Limb (tissue), 2 donors: Measurements from ENCODE around the gene AHRR.

Source experiments
- DNase-seq, 2 donors: peaks; one replicate each; pipeline ENCODE4 v3.0.0-alpha.2; 2016; ENCODE audit errors: extremely low spot score in 2 of 2

Gene AHRR

DNA sequence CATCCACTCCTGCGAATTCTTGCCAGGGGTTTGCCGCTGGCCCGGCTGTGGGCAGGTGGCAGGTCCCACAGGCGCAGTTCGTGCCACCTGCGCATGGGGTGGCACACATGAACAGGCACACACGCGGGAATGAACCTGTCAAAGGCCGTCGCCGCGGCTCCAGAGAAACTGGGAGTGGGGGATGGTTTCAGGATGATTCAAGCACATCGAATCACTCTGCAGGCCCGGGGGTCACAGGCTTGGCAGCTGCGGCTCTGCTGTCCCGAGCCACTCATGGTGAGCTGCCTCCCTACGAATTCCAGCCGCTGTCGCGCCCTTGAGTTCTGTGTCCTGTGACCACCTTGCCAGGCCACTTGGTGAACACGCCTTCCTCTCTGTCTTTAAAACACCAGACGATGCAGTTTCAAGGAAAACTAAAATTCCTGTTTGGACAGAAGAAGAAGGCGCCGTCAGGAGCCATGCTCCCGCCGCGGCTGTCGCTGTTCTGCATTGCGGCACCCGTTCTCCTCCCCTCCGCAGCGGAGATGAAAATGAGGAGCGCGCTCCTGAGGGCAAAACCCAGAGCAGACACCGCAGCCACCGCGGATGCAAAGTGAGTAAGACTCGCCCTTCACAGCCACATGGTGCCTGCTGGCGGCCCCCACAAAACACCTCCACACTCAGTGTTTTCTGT lies 106.0 kb downstream of the AHRR start:
- DNase-seq = no peak

DNA sequence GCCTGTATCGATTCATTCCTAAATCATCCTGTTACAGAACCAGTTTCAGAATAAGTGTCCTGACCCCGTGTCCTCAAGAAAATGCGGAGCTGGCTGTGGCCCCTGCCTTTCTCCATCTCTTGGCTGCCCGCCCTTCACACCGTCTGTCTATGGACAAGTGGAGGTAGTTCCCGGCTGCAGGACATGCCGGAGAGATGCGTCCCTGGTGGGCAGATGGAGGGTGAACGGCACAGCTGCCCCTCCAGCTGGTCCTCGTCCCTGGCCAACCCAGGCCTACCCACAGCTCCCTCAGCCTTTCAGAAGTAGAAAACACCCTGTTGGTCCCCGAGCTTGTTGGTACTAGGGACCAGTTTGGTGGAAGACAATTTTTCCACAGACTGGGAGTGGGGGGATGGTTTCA lies 106.7 kb downstream of the AHRR start:
- DNase-seq = no peak

DNA sequence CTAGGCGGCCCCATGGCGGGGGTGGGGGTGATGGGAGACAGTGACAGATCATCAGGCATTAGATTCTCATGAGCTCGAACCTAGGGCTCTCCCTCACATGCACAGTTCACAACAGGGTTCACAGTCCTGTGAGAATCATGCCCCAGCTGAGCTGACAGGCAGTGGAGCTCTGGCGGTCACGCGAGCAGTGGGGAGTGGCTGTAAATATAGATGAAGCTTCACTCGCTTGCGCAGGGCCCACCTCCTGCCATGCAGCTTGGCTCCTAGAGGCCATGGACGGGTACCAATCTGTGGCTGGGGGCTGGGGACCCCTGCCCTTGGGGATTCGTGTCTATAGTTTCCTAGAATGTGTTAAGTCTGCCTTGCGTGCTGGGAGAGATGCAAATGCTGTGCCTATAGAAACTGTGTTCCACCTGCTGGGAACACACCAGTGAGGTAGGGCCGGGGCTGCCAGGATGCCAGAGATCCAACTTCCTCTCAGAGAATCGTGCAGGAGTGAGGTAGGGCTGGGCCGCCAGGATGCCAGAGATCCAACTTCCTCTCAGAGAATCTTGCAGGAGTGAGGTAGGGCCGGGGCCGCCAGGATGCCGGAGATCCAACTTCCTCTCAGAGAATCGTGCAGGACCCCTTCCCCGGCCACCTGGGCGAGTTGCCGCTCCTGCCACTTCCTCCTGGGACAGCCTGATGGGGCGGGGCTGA lies 107.4 kb downstream of the AHRR start:
- DNase-seq = no peak

GRCh38 chr5:429453-430188 lies 108.1 kb downstream of the AHRR start:
- peak in 1 of 2 donors; percentile 65 for DNase-seq

GRCh38 chr5:430214-430925 lies 108.9 kb downstream of the AHRR start:
- DNase-seq = no peak

- DNase-seq = peak; percentile 55 to 64
These were observed 109.6 kb downstream of the AHRR start for GRCh38 chr5:431001-431710.

GRCh38 chr5:431711-432050 lies 110.2 kb downstream of the AHRR start:
- no peak for DNase-seq

- DNase-seq = no peak
These were observed 110.8 kb downstream of the AHRR start for GRCh38 chr5:432201-432927.

GRCh38 chr5:432928-433791 lies 111.6 kb downstream of the AHRR start:
- no peak for DNase-seq

DNA sequence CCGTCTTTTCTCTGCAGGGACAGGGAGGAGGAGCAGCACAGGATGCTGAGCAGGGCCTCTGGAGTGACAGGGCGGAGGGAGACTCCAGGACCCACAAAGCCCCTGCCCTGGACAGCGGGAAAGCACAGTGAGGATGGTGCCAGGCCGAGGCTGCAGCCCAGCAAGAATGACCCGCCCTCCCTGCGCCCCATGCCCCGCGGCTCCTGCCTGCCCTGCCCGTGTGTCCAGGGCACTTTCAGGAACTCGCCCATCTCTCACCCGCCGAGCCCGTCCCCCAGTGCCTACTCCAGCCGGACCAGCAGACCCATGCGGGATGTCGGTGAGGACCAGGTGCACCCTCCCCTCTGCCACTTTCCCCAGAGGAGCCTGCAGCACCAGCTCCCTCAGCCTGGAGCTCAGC lies 112.3 kb downstream of the AHRR start:
- DNase-seq = no peak

GRCh38 chr5:434443-435146 lies 113.1 kb downstream of the AHRR start:
- no peak for DNase-seq

DNA sequence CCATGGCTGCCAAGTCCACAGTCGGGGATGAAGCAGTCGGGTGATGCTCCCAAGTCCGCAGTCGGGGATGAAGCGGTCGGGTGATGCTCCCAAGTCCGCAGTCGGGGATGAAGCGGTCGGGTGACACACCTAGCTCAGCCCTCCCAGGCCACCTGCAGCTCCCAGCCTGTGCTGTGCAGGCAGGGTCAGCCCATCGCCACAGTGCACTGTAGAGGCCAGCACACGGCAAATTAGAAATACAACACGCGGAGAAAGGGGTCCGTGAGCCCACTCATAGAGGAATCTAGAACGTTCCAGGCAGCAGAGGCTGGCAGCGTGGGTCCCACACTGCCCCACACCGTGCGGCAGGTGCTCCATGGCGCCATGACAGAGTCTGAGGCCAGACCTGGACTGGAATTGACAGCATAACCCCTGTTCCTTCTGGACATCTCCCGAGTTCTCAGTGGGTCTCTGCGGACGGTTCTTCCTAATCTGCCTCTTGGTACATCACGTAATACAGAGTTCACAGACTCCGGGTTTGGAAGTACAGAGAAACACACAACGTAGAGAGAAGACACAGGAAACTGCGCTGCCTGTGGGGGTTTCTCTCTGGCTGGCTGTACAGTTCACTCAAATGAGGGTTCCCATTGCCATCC lies 113.8 kb downstream of the AHRR start:
- DNase-seq = peak in 1 of 2 donors; percentile 16

DNA sequence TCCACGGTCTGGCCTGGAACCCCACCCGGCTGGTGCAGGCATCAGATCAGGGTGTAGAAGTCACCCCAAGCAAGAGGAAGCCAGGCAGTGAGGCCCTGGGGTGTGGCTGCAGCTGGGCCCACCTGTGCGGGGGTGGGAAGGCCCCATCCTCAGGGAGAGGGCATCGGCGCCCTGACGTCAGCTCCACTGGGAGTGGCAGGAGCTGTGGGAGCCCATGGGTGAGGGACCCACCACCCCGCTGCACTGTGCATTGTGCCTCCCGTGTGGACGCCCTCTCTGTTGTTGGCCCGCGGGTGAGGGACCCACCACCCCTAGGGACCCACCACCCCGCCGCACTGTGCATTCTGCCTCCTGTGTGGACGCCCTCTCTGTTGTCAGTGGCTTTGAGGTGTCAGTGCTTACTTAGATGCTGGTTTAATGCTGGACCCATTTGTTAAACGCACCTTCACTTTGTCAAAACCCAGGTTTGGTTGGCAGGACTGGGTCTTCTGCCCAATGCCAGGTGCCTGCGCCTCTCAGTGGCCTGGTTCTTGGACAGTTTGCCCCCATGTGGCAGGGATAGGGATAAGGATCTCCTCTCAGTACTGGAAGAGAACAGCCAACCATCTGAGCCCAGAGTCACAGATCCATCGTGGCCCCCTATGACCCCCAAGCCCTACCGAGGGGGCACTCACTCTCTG lies 114.6 kb downstream of the AHRR start:
- peak in 1 of 2 donors; percentile 26 for DNase-seq

- peak in 1 of 2 donors; percentile 9 for DNase-seq
These were observed 115.1 kb downstream of the AHRR start for GRCh38 chr5:436641-436975.

- DNase-seq = peak in 1 of 2 donors; percentile 24
These were observed 115.8 kb downstream of the AHRR start for GRCh38 chr5:437281-437771.

GRCh38 chr5:438481-438981 lies 117.0 kb downstream of the AHRR start:
- peak in 1 of 2 donors; percentile 18 for DNase-seq

DNA sequence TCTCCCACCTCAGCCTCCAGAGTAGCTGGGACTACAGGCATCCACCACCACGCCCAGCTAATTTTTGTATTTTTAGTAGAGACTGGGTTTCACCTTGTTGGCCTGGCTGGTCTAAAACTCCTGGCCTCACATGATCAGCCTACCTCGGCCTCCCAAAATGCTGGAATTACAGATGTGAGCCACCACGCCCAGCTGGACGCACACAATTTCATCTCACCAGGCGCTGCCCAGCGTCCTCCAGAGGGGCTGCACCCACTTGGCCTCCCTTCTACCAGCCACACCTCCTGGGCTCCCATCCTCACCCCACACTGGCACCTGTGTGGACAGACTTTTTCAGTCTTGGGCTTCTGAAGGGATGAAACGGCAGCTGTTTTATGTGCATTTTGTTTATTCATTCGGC lies 117.7 kb downstream of the AHRR start:
- peak in 1 of 2 donors; percentile 16 for DNase-seq

- peak in 1 of 2 donors; percentile 18 for DNase-seq
These were observed 118.1 kb downstream of the AHRR start for GRCh38 chr5:439636-440035.
